Measurements from ENCODE around the gene MGAT2. TPM values are rescaled to one million over a fixed set of nuclear protein-coding genes. Genes with fewer than 3 reads are reported as not detected.

Gene MGAT2
- total RNA-seq, 4 donors from 2014 or later: 18.5 to 26.4 (median 25.4) TPM

DNA sequence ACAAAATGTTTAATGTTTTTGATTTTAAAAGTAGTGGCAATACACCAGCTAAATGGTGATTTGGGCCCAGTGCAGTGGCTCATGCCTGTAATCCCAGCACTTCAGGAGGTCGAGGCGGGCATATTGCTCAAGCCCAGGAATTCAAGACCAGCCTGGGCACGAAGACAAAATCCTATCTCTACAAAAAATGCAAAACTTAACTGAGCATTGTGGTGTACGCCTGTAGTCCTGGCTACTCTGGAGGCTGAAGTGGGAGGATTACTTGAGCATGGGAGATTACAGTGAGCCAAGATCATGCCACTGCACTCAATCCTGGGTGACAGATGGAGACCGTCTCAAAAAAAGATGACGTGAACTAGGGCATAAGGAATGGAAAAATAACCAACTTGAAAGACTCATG, 4.8 kb upstream of the MGAT2 start:
- TF ChIP-seq, protein P1, sequence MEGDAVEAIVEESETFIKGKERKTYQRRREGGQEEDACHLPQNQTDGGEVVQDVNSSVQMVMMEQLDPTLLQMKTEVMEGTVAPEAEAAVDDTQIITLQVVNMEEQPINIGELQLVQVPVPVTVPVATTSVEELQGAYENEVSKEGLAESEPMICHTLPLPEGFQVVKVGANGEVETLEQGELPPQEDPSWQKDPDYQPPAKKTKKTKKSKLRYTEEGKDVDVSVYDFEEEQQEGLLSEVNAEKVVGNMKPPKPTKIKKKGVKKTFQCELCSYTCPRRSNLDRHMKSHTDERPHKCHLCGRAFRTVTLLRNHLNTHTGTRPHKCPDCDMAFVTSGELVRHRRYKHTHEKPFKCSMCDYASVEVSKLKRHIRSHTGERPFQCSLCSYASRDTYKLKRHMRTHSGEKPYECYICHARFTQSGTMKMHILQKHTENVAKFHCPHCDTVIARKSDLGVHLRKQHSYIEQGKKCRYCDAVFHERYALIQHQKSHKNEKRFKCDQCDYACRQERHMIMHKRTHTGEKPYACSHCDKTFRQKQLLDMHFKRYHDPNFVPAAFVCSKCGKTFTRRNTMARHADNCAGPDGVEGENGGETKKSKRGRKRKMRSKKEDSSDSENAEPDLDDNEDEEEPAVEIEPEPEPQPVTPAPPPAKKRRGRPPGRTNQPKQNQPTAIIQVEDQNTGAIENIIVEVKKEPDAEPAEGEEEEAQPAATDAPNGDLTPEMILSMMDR (IDR thresholded peaks at IDR 0.05; ENCODE audit: low read depth): no peak

- TF ChIP-seq, protein P1 (IDR thresholded peaks at IDR 0.05; ENCODE audit: low read depth): no peak
Measured at GRCh38 chr14:49617852-49618519, 2.6 kb upstream of the MGAT2 start.

DNA sequence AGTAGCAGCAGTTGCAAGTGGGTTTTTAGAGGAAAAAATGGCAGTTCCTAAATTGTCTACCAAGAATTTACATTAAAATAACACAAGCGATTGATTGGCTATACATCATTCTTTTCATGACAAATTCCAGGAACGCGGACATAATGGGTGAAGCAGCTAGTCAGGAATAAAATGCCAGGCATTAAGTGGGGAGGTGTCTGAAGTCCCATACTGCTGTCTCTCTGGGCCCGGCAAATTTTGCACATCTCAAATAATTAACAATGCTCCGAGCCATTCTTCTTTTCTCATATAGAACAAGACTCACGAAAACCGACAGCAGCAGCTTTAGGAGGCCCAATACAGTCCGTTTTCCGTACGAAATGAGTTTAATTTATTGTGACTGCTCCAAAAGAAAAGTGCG, 869 bp upstream of the MGAT2 start:
- TF ChIP-seq, protein P1 (IDR thresholded peaks at IDR 0.05; ENCODE audit: low read depth): no peak

DNA sequence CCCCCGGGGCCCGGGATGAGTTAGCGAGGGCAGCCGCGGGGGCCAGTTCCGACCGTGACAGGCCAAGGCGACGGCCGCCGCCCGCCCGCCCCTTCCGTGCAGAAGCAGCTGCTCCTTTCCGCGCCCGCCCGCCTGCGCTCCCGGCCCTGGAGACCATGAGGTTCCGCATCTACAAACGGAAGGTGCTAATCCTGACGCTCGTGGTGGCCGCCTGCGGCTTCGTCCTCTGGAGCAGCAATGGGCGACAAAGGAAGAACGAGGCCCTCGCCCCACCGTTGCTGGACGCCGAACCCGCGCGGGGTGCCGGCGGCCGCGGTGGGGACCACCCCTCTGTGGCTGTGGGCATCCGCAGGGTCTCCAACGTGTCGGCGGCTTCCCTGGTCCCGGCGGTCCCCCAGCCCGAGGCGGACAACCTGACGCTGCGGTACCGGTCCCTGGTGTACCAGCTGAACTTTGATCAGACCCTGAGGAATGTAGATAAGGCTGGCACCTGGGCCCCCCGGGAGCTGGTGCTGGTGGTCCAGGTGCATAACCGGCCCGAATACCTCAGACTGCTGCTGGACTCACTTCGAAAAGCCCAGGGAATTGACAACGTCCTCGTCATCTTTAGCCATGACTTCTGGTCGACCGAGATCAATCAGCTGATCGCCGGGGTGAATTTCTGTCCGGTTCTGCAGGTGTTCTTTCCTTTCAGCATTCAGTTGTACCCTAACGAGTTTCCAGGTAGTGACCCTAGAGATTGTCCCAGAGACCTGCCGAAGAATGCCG, 699 bp downstream of the MGAT2 start:
- TF ChIP-seq, protein P1 (IDR thresholded peaks at IDR 0.05; ENCODE audit: low read depth): no peak

DNA sequence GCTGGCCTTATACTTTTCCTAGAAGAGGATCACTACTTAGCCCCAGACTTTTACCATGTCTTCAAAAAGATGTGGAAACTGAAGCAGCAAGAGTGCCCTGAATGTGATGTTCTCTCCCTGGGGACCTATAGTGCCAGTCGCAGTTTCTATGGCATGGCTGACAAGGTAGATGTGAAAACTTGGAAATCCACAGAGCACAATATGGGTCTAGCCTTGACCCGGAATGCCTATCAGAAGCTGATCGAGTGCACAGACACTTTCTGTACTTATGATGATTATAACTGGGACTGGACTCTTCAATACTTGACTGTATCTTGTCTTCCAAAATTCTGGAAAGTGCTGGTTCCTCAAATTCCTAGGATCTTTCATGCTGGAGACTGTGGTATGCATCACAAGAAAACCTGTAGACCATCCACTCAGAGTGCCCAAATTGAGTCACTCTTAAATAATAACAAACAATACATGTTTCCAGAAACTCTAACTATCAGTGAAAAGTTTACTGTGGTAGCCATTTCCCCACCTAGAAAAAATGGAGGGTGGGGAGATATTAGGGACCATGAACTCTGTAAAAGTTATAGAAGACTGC, 1.5 kb downstream of the MGAT2 start:
- TF ChIP-seq, protein P1 (IDR thresholded peaks at IDR 0.05; ENCODE audit: low read depth): no peak

GRCh38 chr14:49623387-49623786, 2.8 kb downstream of the MGAT2 start:
- TF ChIP-seq, protein P1 (IDR thresholded peaks at IDR 0.05; ENCODE audit: low read depth): no peak

Measured in subcutaneous adipose tissue (tissue), 4 donors.